Measurements from ENCODE around the gene MMP2.
A peak's percentile ranks its signal among the peaks of the same experiment; 100 is the strongest.

Gene MMP2

DNA sequence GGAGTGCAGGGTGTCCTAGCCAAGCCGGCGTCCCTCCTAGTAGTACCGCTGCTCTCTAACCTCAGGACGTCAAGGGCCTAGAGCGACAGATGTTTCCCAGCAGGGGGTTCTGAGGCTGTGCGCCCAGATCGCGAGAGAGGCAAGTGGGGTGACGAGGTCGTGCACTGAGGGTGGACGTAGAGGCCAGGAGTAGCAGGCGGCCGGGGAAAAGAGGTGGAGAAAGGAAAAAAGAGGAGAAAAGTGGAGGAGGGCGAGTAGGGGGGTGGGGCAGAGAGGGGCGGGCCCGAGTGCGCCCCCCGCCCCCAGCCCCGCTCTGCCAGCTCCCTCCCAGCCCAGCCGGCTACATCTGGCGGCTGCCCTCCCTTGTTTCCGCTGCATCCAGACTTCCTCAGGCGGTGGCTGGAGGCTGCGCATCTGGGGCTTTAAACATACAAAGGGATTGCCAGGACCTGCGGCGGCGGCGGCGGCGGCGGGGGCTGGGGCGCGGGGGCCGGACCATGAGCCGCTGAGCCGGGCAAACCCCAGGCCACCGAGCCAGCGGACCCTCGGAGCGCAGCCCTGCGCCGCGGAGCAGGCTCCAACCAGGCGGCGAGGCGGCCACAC lies at the start of gene MMP2:
Gene MMP2 (plus strand): TSS at position 372 of the 603 bp plus-strand sequence. CDS start 282 bp downstream, outside the sequence.
- DNase-seq = no peak

DNA sequence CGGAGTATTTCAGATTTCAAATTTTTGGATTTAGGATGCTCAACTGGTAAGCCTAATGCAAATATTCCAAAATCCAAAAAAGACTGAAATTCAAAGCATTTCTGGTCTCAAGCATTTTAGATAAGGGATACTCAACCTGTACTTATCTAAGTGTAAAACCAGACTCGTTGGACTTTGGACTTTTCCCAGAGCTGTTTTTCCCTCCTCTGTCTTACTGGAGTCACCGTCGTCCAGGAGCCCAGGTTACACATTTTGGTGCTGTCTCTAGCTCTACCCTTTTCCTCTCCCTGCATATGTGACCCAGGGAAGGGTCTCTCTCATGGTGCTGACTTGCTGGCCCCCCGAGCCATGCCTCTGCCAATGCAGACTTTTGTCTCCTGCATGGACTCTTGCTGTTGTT lies 46.0 kb upstream of the MMP2 start:
- DNase-seq = no peak

DNA sequence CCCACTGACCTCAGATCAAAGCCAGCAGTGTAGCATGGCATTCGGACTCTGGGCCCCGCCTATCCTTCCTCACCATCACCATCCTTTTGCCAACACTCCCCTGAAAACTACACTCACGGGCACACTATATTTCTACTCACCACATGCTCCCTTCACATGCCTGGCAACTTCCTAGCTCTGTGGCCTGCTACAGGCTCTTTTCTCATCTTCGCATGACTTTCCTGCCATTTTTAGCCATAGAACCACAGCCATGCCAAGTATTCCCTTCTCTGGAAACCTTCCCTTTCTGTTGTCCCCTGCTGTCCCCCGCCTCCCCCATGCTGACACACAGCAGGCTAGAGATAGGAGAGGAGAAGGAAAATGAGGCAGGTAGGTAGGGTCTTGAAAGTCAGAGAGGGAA lies 45.5 kb upstream of the MMP2 start:
- DNase-seq = no peak

DNA sequence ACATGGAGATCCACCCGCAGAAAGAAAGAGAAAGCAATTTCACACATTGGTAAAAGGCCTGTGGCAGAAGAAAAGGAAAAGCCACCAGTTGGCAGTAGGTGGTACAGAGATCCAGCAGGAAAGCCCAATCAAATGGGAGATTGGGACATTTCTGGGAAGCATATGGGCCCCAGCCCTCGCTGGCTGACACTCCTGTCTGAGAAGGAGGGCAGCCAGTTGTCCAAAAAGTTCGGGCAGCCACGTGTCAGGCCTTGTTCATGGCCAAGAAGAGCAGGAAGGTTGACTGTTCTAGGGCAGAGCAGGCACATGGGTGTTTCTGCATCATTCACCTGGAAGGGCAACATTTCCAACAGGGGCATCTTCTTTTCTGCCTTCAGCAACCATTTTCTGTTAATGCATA lies 45.0 kb upstream of the MMP2 start:
- DNase-seq = no peak

DNA sequence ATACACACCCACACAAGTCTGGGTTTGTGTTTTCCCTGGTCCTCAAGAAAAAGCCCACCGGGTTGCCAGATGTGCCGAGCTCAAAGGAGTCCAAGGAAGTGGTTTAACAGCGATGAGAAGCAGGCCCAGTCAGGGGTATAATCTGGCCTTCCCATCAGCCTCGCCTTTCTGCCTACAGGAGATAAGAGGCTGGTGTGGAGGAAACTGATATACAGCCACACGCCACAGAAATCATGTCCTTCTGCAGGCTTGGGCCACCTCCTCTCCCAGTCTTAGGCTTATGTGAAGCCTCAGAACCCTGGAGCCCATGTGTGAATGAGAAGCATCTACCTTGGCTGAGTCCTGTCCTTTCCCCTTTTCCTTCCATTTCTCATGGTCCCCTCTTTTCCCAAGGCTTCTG lies 43.6 kb upstream of the MMP2 start:
- no peak for DNase-seq

DNA sequence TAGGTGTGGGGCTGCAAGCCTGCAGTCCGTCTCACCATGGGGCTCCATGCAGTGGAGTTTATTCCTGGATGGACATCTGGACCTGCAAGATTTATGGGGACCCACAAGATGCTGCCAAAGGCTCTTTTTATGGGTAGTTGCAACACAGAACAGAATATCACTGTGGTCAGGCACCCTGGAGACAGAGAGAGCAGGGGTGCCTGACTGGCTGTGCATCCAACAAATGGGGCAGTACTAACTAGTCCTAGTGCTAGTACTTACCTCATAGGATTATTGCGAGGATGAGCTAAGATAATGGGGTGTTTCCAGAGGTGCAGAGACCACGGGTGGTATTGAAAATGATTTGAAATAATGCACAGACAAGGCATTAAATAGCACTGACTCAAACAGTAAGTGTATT lies 42.4 kb upstream of the MMP2 start:
- DNase-seq = no peak

DNA sequence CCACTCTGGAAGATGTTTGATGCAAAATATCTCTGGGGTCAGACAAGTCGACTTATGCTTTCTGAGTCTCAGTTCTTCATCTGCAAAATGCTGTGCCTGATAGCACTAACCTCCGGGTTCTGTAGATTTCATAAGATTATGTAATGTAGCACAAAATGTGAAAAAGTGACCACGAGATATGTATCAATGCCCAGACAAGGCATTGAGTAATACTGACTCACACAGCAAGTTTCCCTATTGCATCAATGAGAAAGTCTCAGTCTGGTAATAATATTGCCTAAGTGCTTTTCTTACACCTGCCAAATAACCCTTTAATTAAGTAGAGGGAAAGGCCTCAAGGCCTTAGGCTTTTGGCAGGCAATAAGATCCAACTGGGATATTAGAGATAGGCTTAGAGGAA lies 41.4 kb upstream of the MMP2 start:
- DNase-seq = peak; percentile 0

DNA sequence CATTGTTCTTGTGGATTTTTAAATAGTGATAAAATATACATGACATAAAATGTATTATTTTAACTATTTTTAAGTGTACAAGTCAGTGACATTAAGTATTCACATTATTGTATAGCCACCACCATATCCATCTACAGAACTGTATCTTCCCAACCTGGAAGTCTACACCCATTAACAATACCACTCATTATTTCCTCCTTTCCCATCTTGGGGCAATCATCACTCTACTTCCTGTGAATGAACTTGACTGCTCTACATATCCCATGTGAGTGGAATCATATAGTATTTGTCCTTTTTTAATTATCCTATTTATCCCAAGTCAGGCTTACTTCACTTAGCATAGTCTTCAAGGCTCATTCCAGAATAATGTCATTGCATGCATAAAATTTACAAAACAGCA lies 40.7 kb upstream of the MMP2 start:
- DNase-seq = no peak

DNA sequence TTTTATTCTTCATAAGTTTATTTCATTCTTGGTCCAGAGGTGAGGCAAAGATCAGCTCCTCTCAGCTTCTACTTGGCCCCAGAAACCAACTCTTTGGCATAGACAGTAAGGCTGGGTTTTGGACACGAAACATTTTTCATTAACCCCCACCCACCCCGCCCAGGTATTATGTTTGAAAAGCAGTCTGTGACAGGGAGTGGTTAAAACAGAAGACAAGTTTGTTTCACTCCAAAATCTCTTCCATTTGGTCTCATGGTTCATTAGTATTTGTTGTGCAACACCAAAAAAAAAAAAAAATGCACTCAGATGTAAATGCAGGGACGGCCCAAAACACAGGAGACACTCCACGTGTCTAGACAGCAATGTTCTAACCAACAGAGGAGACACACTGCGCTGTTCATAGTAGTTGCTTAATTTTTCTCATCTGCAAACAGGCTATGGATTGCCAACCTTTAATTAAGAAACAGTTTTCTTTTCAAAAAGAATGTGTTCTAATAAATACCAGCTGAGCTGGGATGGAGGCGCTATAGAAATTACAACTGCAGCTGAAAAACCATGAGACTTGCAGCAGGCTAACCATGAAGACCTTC lies 39.8 kb upstream of the MMP2 start:
- no peak for DNase-seq

DNA sequence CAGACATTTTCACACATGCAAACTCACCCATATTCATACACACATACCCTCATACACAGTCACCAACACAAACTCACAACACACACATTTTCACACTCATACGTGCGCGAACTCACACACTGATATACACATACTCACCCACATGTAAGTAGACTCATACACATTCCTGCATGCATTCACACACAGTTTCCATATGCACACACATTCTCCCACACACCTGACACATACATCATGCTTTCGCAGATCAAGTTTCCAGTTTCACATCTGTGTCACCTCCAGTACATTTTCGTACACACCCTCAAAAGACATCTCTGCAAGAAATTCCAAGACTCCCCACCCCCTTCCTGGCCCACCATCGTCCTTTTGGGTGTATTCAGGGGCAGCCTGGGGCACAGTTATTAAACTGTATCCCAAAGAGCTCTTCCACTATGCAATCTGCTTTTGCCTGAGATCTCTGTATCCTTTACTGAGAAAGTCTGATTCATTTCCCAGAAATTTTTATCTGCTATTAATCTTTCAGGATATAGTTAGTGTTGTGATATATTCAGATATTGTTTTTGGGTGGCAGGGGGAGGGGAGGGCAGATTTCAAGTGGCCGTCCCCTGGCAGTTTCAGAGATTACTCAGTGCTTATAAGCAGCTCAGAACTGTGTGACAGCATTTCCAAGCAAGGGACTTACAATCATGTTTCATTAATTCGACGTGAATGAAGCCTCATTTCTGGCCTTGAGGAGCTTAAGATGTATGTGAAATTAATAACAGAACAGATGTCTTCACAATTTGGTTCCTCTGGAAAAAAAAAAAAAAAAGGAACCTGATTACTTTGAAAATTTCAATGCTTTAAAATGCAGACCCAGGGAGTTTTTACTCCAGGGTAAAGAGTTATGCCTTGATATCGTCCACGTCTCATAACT lies 35.3 kb upstream of the MMP2 start:
- no peak for DNase-seq

DNA sequence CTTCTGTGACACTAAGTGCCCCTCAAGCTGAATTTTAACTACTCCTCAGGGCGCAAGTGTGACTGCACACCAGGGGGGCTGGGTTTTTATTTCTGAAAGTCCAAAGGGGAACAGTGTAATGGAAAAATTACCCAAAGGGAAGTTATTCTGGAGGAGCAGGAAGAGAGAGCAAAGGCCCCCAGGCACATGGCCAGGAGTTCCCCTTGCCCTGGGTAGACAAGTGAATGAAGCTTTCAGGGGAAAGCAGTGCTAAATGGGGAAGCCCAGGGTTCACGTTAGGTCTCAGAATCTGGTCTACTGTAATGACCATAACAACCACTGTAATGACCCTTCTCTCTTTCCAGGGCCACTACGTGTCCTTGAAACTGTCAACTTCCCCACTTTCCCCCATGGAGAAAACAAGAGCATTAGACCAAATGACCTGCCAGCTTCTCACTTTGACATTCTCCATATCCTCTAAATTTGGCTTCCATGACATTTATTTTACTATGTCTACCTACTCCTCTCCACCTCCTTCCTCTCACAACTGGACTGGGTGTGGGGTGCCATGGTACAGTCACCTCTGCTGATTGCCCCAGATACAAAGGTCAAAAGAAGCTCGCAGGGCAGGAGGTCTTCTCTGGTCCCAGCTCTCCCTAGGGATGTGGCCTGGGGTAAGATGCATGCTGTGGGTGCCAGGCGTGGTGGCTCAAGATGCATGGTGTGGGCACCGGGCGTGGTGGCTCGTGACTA lies 34.1 kb upstream of the MMP2 start:
- no peak for DNase-seq

DNA sequence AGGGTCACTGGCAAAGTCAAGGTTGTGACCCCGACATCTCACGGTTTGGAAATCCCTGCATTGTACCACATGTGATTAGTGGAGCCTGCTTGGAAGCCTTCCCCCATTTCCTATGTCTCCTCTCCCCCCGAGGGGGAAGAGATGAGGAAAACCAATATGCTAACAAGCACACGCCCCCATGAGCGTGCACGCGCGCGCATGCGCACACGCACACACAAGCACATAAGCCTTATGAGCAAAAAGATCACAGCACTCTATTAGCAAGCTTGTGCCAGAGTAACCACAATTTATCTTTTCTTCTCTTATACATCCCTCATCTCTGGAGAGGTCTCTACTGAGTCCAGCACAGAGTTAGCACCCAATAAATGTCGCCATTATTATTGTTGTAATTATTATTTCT lies 31.8 kb upstream of the MMP2 start:
- no peak for DNase-seq

DNA sequence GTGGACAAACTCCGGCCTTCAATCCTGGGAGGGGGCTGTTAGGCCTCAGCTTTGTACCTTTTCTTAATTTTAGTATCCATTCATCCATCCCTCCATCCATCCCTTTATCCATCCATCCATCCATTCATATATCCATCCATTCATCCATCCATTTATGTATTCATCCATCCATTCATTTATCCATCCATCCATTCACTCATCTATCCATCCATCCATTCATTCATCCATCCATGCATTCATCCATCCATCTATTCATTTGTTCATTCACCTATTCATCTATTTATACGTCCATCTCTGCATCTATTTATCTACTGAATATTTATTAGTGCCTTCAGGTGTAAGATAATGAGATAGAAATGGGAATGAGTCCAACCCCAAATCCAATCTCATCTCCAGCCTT lies 26.0 kb upstream of the MMP2 start:
- no peak for DNase-seq

DNA sequence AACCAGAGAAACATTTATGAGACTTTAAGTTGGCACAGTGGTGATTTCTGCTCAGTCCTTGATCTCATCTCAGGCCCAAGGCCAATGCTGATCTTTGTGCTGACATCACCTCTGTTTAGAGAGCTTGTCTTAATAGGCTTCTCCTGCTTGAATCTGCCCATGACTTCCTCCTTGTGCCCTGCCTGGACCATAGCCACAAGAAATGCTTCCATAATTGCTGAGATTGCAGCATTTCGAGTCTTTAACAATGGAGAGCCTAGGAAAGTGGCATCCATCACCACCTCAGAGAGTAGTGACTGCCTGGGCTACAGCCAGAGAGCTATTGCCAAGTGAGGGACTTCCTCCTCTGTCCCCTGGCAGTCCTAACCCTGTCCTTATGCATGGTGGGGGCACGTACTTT lies 25.1 kb upstream of the MMP2 start:
- DNase-seq = no peak

DNA sequence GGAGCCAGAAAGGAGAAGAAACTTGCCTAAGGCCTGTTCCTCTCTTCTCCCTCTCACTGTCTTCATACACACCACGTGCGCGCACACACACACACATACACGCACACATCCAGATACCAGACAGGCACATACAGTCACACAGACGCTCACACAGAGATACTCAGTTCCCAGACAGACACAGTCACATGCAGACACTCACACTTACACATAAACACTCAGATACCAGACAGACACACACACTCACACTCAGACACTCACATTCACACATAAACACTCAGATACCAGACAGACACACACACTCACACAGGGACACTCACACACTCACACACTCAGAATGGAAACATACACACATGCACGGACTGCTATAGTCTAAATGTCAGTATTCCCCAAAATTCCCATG lies 24.1 kb upstream of the MMP2 start:
- DNase-seq = no peak

DNA sequence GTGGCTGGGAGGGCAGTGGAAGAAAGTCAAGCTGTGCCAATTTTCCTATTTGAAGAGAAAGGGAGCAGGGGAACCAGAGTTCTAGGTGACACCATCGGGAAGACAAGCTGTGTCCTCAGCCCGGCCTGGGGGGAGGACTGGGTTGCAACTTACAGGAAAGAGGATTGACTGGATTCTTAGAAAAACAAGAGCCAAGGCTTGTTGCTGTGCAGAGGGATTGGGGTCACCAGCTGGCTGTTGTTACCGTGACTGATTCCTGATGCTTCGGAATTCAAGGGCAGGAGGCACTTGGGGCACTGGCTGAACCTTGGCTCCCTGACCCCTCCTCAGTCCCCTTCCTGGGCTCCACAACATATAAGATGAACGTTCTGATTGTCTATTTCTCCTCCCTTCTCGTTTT lies 16.8 kb upstream of the MMP2 start:
- no peak for DNase-seq

DNA sequence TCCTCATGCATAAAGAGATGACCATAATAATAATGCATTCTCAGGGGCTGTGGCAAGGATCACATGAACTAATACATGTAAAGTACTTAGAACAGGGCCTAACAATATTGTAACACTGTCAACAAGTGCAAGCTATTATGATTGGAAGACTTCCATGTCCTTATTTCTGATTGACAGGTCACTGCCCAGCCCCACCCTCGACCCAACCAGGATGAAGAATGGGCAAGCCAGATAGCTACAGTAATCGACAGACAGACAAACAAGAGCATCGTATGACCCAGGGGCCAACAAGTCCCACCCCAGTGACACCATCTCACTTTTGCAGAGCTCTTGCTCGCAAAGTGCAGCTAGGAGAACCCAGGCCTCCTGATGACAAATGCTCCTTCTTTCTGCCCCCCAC lies 14.6 kb upstream of the MMP2 start:
- DNase-seq = no peak

DNA sequence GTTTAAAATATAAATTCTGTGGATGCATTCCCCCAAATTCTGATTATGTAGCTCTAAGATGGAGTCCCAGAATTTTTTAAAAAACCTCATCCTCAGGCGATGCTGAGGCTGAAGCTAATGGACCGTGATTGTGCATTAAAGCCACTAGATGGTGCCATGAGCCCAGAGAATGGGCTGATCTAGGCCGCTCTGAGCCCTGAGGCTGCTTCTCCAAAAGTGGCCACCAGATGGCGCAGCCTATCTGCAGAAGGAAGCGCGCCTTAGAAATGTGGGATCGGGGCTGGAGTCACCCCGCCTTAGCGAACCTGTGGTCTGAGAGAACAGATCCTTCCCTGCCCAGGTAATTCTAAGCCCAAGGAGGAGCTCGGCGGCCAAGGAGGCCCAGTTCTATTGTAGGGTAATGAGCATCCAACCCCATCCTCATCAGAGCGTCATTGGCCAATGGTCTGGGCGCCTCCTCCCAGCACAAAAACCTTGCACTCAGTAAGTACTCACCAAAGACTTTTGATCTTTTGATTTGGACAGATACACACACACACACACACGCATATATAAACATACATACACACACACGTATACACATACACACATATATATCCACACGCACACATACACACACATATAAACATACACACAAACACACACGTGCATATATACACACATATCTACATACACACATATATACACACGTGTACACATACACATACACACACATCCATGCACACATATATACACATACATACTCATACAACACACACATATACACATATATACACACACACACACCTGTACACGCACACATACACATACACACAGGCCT lies 13.7 kb upstream of the MMP2 start:
- peak; percentile 79 for DNase-seq

DNA sequence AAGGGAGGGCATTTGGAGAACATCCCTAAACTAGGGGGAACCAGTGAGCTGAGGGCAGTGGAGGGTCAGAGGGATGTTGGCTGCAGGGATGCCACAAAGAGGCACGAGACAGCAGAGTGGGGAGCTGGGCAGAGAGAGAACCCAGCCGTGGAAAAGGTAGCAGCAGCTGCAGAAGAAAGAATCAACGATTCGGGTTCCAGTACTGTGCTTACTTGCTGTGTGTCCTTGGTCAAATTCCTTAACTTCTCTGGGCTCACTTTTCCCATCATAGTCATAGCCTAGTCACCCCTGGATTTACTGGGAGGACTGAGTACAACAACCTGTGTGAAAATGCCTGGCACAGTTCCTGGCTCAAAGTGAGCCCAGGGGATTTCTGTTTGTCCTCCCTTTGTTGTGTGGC lies 12.8 kb upstream of the MMP2 start:
- DNase-seq = no peak

DNA sequence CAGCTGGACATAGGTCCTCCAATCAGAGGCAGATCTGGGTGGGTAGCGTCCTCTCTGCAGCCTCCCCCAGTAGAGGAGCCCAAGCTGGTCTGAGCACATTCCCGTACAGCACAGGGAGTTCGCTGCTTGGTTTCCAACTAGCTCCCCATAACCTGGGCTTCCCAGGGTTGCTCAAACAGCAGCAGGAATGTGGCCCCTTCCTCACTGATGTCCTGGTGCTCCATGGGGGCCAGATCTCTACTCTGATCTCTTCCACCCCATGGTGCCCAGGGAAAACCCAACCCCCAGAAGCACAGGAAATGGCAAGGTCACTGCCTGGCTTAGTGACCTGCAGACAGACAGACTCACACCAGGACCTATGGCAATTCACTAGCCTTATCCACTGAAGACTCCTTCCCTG lies 11.1 kb upstream of the MMP2 start:
- DNase-seq = no peak

DNA sequence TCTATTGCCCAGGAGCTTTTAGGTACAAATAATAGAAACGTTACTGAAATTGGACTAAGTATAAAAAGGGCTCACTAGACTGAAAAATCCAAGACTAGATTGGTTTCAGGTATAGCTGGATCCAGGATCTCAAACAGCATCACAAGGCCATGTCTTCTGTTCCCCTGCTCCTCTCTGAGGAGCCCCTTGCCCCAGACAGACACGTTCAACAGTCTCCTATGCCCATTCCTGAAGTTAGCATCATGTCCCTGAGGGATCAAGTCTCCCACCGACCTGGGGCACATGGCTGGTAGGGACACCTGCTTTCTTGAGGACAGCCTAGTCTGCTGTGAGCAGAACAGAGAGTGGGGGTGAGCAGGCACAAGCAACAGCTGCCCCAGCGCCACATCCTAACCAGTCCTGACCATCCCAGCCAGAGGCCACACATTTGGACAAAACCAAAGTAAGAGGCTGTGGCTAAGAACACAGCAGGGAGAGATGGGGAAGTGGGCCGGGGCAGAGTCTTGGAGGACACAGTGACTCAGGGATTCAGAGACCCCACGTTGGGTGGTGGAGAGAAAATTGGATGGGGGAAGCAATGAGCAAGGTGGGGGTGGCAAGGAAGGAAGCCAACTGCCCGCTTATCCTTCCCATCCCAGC lies 10.5 kb upstream of the MMP2 start:
- no peak for DNase-seq
